ENCODE data around the gene DOCK10.

GRCh38 chr2:224841910-224842309 lies 200.4 kb downstream of the DOCK10 start:
- TF ChIP-seq, protein P1, sequence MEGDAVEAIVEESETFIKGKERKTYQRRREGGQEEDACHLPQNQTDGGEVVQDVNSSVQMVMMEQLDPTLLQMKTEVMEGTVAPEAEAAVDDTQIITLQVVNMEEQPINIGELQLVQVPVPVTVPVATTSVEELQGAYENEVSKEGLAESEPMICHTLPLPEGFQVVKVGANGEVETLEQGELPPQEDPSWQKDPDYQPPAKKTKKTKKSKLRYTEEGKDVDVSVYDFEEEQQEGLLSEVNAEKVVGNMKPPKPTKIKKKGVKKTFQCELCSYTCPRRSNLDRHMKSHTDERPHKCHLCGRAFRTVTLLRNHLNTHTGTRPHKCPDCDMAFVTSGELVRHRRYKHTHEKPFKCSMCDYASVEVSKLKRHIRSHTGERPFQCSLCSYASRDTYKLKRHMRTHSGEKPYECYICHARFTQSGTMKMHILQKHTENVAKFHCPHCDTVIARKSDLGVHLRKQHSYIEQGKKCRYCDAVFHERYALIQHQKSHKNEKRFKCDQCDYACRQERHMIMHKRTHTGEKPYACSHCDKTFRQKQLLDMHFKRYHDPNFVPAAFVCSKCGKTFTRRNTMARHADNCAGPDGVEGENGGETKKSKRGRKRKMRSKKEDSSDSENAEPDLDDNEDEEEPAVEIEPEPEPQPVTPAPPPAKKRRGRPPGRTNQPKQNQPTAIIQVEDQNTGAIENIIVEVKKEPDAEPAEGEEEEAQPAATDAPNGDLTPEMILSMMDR (IDR thresholded peaks at IDR 0.05): no peak
- no peak for TF ChIP-seq POLR2AphosphoS5 (IDR thresholded peaks at IDR 0.05; ENCODE audit: low read depth, low read length)
- no peak for TF ChIP-seq REST (IDR thresholded peaks at IDR 0.05; ENCODE audit: insufficient read depth in 1 of 2, low read depth in 2 of 2, low read length in 1 of 2)

Measured in Panc1 (cell line).